B cell (primary cell): ENCODE results near the gene MPND. TPM values are rescaled to one million over a fixed set of nuclear protein-coding genes. Genes with fewer than 3 reads are reported as not detected.

Experiments
- ATAC-seq: fragments of 200-7000 bp; cut with Tn5 transposase; one replicate; pipeline ENCODE4 v1.10.0; 2021; ENCODE audit warnings: low read depth, mild to moderate bottlenecking, moderate number of reproducible peaks, moderate library complexity
- CTCF ChIA-PET: fragments of 350-600 bp; sonication (Branson Sonifier 250); formaldehyde crosslinking; loops from one replicate; lab custom pipeline; 2021; ENCODE audit warnings: antibody characterized with exemption, inconsistent platforms; lab: Charles Lee
- POLR2A ChIA-PET: fragments of 350-600 bp; sonication (Branson Sonifier 250); formaldehyde crosslinking; loops from one replicate; lab custom pipeline; 2021; ENCODE audit warnings: antibody characterized with exemption; lab: Charles Lee
- DNase-seq: peaks from one replicate; pipeline ENCODE4 v3.0.0; 2013
- H2AFZ ChIP-seq: 2 replicates; pipeline ENCODE4 v1.6.1; 2012; ENCODE audit warnings: mild to moderate bottlenecking, low read depth, low read length; ENCODE audit not compliant: insufficient read depth, poor library complexity, severe bottlenecking
- H3K27ac ChIP-seq, 2 donors: 1 replicate in 1 of 2; 2 replicates in 1 of 2; pipeline ENCODE4 v1.5.1; 2012 to 2013; ENCODE audit warnings: low read length in 2 of 2, mild to moderate bottlenecking in 2 of 2, moderate library complexity in 1 of 2
- H3K27me3 ChIP-seq, 4 experiments: fragments of 200-600 bp in 1 of 4; sonication (generic) in 1 of 4; replicated peaks in 1 of 4; 1 replicate in 2 of 4; 2 replicates in 2 of 4; pipeline versions ENCODE4 v1.6.1 to v1.7.0; 2013 to 2016; ENCODE audit warnings: low read length in 3 of 4, mild to moderate bottlenecking in 2 of 4, mixed read lengths in 1 of 4, moderate library complexity in 1 of 4; ENCODE audit not compliant: insufficient read depth in 4 of 4, control insufficient read depth in 3 of 4; ENCODE audit errors: control extremely low read depth in 1 of 4
- H3K36me3 ChIP-seq, 2 experiments: replicated peaks in 1 of 2; 1 replicate in 1 of 2; 2 replicates in 1 of 2; pipeline versions ENCODE4 v1.6.1 to v1.7.1; 2013; ENCODE audit warnings: low read length in 1 of 2; ENCODE audit not compliant: insufficient read depth in 2 of 2, control insufficient read depth in 1 of 2; ENCODE audit errors: control extremely low read depth in 1 of 2, extremely low read depth in 1 of 2
- H3K4me1 ChIP-seq, 2 donors: fragments of 200-600 bp in 1 of 2; sonication (generic) in 1 of 2; 1 replicate in 1 of 2; 2 replicates in 1 of 2; pipeline versions ENCODE4 v1.5.1 to v1.6.1; 2013 to 2017; ENCODE audit warnings: low read length in 2 of 2; ENCODE audit not compliant: control insufficient read depth in 2 of 2, insufficient read depth in 2 of 2
- H3K4me2 ChIP-seq: replicated peaks from 2 replicates; pipeline ENCODE3; 2012; ENCODE audit warnings: mild to moderate bottlenecking, low read depth, low read length; ENCODE audit not compliant: poor library complexity, severe bottlenecking
- H3K4me3 ChIP-seq, 5 experiments: fragments of 200-600 bp in 1 of 5; sonication (generic) in 1 of 5; 1 replicate in 3 of 5; 2 replicates in 2 of 5; pipeline versions ENCODE4 v1.5.1 to v1.7.0; 2011 to 2016; ENCODE audit warnings: low read length in 4 of 5, mild to moderate bottlenecking in 4 of 5, low read depth in 2 of 5, control low read depth in 1 of 5, moderate library complexity in 1 of 5; ENCODE audit not compliant: insufficient read depth in 1 of 5; ENCODE audit errors: control extremely low read depth in 1 of 5, extremely low read depth in 1 of 5
- H3K79me2 ChIP-seq: fragments of 200-600 bp; sonication (generic); one replicate; pipeline ENCODE4 v1.6.0; 2016; ENCODE audit warnings: low read length; ENCODE audit not compliant: control insufficient read depth, insufficient read depth
- H3K9ac ChIP-seq: fragments of 200-600 bp; sonication (generic); 2 replicates; pipeline ENCODE4 v1.6.1; 2017; ENCODE audit warnings: mild to moderate bottlenecking, low read length, moderate library complexity
- H3K9me3 ChIP-seq, 3 donors: one replicate each; pipeline versions ENCODE4 v1.6.1 to v1.7.1; 2013; ENCODE audit warnings: low read length in 2 of 3; ENCODE audit not compliant: control insufficient read depth in 2 of 3, insufficient read depth in 1 of 3; ENCODE audit errors: control extremely low read depth in 1 of 3
- H4K20me1 ChIP-seq: 2 replicates; pipeline ENCODE4 v1.6.0; 2012; ENCODE audit warnings: mild to moderate bottlenecking, low read length; ENCODE audit not compliant: insufficient read depth, control insufficient read depth, poor library complexity, severe bottlenecking
- H3K27ac Mint-ChIP-seq: one replicate; pipeline ENCODE4 v1.8.0; 2021; ENCODE audit warnings: mixed read lengths
- H3K27me3 Mint-ChIP-seq: one replicate; pipeline ENCODE4 v1.8.0; 2021; ENCODE audit warnings: mixed read lengths
- H3K4me1 Mint-ChIP-seq: one replicate; pipeline ENCODE4 v1.8.0; 2021; ENCODE audit warnings: mixed read lengths
- H3K4me3 Mint-ChIP-seq: one replicate; pipeline ENCODE4 v1.8.0; 2021; ENCODE audit warnings: mixed read lengths
- H3K9me3 Mint-ChIP-seq: one replicate; pipeline ENCODE4 v1.8.0; 2022; ENCODE audit warnings: mixed read lengths; ENCODE audit not compliant: insufficient read depth
- EZH2 ChIP-seq: IDR thresholded peaks from 2 replicates; pipeline ENCODE4 v1.6.1; 2012; ENCODE audit warnings: borderline replicate concordance, low read depth, mild to moderate bottlenecking, moderate library complexity, low read length; ENCODE audit not compliant: insufficient read depth, poor library complexity, severe bottlenecking
- WGBS: methylation state at CpG from one replicate; pipeline ENCODE4 v1.1.5; 2013; ENCODE audit warnings: missing lambda C conversion rate; ENCODE audit not compliant: insufficient coverage; 5-methylcytosine and 5-hydroxymethylcytosine counted together
- intact Hi-C: fragments of 100-400 bp; cut with micrococcal nuclease; formaldehyde crosslinking; loops from one replicate; pipeline ENCODE4 v1.10.0; 2022
- polyA plus RNA-seq: library from polyadenylated mRNA; depleted of rRNA; stranded (reverse); fragments of >200 nt; gene quantifications from 2 replicates; pipeline ENCODE4 v1.2.3, GENCODE V29; 2012
- total RNA-seq, 2 donors: library from RNA; stranded (reverse); fragments of 120-200 nt in 1 of 2; gene quantifications; 1 replicate in 1 of 2; 2 replicates in 1 of 2; pipeline versions ENCODE4 v1.2.3 to v1.2.4, GENCODE V29; 2013 to 2022
- TF ChIP-seq, protein P1 (sequence below): fragments of 200-600 bp; IDR thresholded peaks from one replicate; pipeline ENCODE4 v1.8.0; 2022; ENCODE audit warnings: antibody characterized with exemption, mild to moderate bottlenecking

The MPND gene
- total and polyA plus RNA-seq, 2 donors (not counting 1 experiment from before 2014, with no cell fraction given): 14.5 to 25.6 TPM

DNA sequence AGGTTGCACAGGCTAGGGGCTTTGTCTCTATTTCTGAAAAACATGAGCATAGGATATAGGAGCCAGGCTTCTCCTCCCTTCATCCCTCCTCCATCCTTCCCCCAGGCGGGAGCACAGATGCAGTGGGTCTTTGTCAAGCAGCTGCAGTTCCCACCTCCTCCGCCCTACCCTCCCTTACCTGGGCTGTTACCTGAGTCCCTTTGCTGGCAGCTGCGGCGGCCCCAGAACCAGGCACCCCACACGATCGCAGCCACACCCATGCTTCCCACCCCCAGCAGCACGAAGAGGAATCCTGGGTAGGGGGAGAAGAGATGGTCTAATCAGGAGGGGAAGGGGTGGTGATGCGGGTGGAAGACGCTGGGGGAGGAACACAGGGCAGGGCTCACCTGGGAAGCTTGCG is 49.0 kb upstream of the MPND start:
- intact Hi-C loops: no loop called here
- peaks cover 0 to 14% (median 0%) of the 10 kb centered on the region in 4 experiments for H3K27me3 ChIP-seq
- H3K79me2 ChIP-seq: no peaks in the 10 kb centered on the region
- no peaks in the 10 kb centered on the region for H3K4me1 ChIP-seq
- H3K4me3 ChIP-seq: no peak overlapping the region
- ATAC-seq: no peak
- H4K20me1 ChIP-seq: no peaks in the 10 kb centered on the region
- H3K9ac ChIP-seq: no peak overlapping the region
- no peaks in the 10 kb centered on the region for H3K4me1 Mint-ChIP-seq
- TF ChIP-seq, protein P1, sequence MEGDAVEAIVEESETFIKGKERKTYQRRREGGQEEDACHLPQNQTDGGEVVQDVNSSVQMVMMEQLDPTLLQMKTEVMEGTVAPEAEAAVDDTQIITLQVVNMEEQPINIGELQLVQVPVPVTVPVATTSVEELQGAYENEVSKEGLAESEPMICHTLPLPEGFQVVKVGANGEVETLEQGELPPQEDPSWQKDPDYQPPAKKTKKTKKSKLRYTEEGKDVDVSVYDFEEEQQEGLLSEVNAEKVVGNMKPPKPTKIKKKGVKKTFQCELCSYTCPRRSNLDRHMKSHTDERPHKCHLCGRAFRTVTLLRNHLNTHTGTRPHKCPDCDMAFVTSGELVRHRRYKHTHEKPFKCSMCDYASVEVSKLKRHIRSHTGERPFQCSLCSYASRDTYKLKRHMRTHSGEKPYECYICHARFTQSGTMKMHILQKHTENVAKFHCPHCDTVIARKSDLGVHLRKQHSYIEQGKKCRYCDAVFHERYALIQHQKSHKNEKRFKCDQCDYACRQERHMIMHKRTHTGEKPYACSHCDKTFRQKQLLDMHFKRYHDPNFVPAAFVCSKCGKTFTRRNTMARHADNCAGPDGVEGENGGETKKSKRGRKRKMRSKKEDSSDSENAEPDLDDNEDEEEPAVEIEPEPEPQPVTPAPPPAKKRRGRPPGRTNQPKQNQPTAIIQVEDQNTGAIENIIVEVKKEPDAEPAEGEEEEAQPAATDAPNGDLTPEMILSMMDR: no peak
- no peak for TF ChIP-seq EZH2
- H3K4me2 ChIP-seq: no peak overlapping the region
- H3K27ac ChIP-seq: no peak overlapping the region
- ChIA-PET POLR2A (no interaction called here), CTCF (no interaction called here)
- H3K36me3 ChIP-seq: no peaks in the 10 kb centered on the region
- H3K9me3 Mint-ChIP-seq: no peaks in the 10 kb centered on the region
- no peak overlapping the region for H3K27ac Mint-ChIP-seq
- H3K4me3 Mint-ChIP-seq: no peak overlapping the region
- WGBS: 98% methylated on average over 4 of the region's 10 CpGs
- no peak overlapping the region for H2AFZ ChIP-seq
- H3K27me3 Mint-ChIP-seq: peaks cover 3% of the 10 kb centered on the region
- H3K9me3 ChIP-seq: no peaks in the 10 kb centered on the region
- DNase-seq: no peak

DNA sequence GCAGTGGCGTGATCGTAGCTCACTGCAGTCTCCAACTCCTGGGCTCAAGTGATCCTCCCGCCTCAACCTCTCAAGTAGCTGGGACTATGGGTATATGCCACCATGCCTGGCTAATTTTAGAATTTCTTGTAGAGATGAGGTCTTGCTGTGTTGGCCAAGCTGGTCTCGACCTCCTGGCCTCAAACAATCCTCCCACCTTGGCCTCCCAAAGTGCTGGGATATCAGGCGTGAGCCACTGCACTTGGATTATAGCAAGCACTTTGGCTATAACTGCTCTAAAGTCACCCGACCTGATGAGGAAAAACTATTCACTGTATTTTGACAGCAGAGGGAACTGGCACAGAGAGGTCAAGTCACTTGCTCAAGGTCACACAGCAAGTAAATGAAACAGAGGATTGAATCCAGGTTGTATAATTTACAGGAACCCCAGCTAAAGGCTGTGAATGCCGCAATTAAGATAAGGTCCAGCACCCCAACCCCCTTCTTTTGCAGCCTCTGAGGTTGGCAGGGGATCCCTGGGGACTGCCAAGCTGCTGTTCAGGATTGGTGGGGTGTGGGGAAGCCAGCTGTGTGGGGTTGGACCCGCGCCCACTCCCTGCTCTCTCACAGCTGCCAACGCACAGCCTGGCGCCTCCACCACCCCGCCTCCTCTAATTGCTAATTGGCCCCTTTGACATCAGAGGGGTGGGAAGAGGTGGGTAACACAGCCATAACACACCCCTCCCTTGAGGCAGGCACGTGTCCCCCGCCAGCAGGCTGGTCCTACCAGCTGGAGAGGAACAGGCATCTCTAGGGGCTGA is 47.2 kb upstream of the MPND start:
- H2AFZ ChIP-seq: no peak overlapping the region
- H3K27ac ChIP-seq: no peak overlapping the region
- no peak for TF ChIP-seq EZH2
- TF ChIP-seq, protein P1: no peak
- no peaks in the 10 kb centered on the region for H3K36me3 ChIP-seq
- no peak overlapping the region for H3K9ac ChIP-seq
- no peaks in the 10 kb centered on the region for H3K9me3 ChIP-seq
- no peak overlapping the region for H3K4me2 ChIP-seq
- no peaks in the 10 kb centered on the region for H3K9me3 Mint-ChIP-seq
- no peaks in the 10 kb centered on the region for H3K79me2 ChIP-seq
- no peak overlapping the region for H3K4me3 Mint-ChIP-seq
- H3K4me1 ChIP-seq: no peaks in the 10 kb centered on the region
- H3K4me1 Mint-ChIP-seq: no peaks in the 10 kb centered on the region
- intact Hi-C loops: no loop called here
- 72% methylated on average over 6 of the region's 14 CpGs for WGBS
- H3K27ac Mint-ChIP-seq: no peak overlapping the region
- no peak for DNase-seq
- peaks cover 0 to 14% (median 0%) of the 10 kb centered on the region in 4 experiments for H3K27me3 ChIP-seq
- POLR2A ChIA-PET: no interaction called here
- ATAC-seq: no peak
- H4K20me1 ChIP-seq: no peaks in the 10 kb centered on the region
- CTCF ChIA-PET: interaction anchor here (1.1 kb wide), 1 partner anchor 30 kb away, joined by 3 read pairs; no protein-coding TSS in a partner anchor
- no peak overlapping the region for H3K4me3 ChIP-seq
- peaks cover 6% of the 10 kb centered on the region for H3K27me3 Mint-ChIP-seq
